Body of pancreas (tissue), 4 donors: ENCODE data around the gene MGMT.

Experiments used
- CTCF ChIP-seq, 7 experiments: fragments of 450-650 bp in 4 of 7; fragments of 200-600 bp in 3 of 7; sonication (generic) in 3 of 7; IDR thresholded peaks; one replicate each; pipeline ENCODE4 v1.5.1; 2016 to 2019; ENCODE audit warnings: antibody characterized with exemption in 7 of 7
- POLR2A ChIP-seq, 3 donors: fragments of 450-650 bp; IDR thresholded peaks; one replicate each; pipeline ENCODE4 v1.6.1; 2016; ENCODE audit warnings: antibody characterized with exemption in 3 of 3, mild to moderate bottlenecking in 2 of 3

GRCh38 chr10:129570185-129570584, 103.1 kb downstream of the MGMT start:
- no peak for TF ChIP-seq POLR2A (IDR thresholded peaks at IDR 0.05)
- TF ChIP-seq CTCF (IDR thresholded peaks at IDR 0.05), result no peak
